SJSA1 (cell line): Measurements from ENCODE around the gene WDR37. TPM values are rescaled to one million over a fixed set of nuclear protein-coding genes. Genes with fewer than 3 reads are reported as not detected.
"Not testable (repeated sequence)": the region's sequence is repeated elsewhere in the genome, so short reads cannot be mapped to it uniquely, and the experiment has no call there.

Experiments
- DNase-seq, 2 experiments: peaks; one replicate each; pipeline ENCODE4 v3.0.0-alpha.2; 2015 to 2020; ENCODE audit warnings: low spot score in 2 of 2, low read depth in 1 of 2
- H3K27ac ChIP-seq: fragments of 250-450 bp; sonication (Bioruptor Pico); 2 replicates; pipeline ENCODE4 v1.5.1; 2020; ENCODE audit warnings: mild to moderate bottlenecking, moderate library complexity
- H3K27me3 ChIP-seq: fragments of 250-450 bp; sonication (Bioruptor Pico); replicated peaks from 2 replicates; pipeline ENCODE4 v1.5.1; 2020; ENCODE audit warnings: mild to moderate bottlenecking, moderate library complexity
- H3K36me3 ChIP-seq: fragments of 250-450 bp; sonication (Bioruptor Pico); 2 replicates; pipeline ENCODE4 v1.5.1; 2020; ENCODE audit warnings: mild to moderate bottlenecking
- H3K4me1 ChIP-seq: fragments of 250-450 bp; sonication (Bioruptor Pico); replicated peaks from 2 replicates; pipeline ENCODE4 v1.6.1; 2021; ENCODE audit warnings: mild to moderate bottlenecking
- H3K4me3 ChIP-seq: fragments of 250-450 bp; sonication (Bioruptor Pico); 2 replicates; pipeline ENCODE4 v1.5.1; 2020; ENCODE audit warnings: mild to moderate bottlenecking
- H3K9me3 ChIP-seq: fragments of 250-450 bp; sonication (Bioruptor Pico); replicated peaks from 2 replicates; pipeline ENCODE4 v1.5.1; 2020; ENCODE audit warnings: mild to moderate bottlenecking
- total RNA-seq: library from RNA; depleted of rRNA; stranded (reverse); fragments of >200 nt; shearing (Covaris generic); gene quantifications from 2 replicates; pipeline ENCODE4 v1.2.3, GENCODE V29; 2014

WDR37 gene
- total RNA-seq, 1 experiment from 2014 or later = 8.1 TPM

- no peaks in the 10 kb centered on the region for H3K27me3 ChIP-seq
- peak overlapping the region; percentile 76 for H3K27ac ChIP-seq
- DNase-seq = peak; percentile 74 to 79
- no peaks in the 10 kb centered on the region for H3K9me3 ChIP-seq
- peaks cover 13% of the 10 kb centered on the region for H3K4me1 ChIP-seq
- H3K4me3 ChIP-seq = no peak overlapping the region
- H3K36me3 ChIP-seq = peaks cover 84% of the 10 kb centered on the region
These were observed 53.8 kb downstream of the WDR37 start for GRCh38 chr10:1109795-1110673.

- DNase-seq = no peak
- Histone ChIP-seq H3K27ac (peak overlapping the region; percentile 76), H3K4me3 (no peak overlapping the region), H3K27me3 (no peaks in the 10 kb centered on the region), H3K4me1 (peaks cover 13% of the 10 kb centered on the region), H3K36me3 (peaks cover 84% of the 10 kb centered on the region), H3K9me3 (no peaks in the 10 kb centered on the region)
These were observed 54.5 kb downstream of the WDR37 start for GRCh38 chr10:1110674-1111119.

- no peak for DNase-seq
- peaks cover 80% of the 10 kb centered on the region for H3K36me3 ChIP-seq
- no peaks in the 10 kb centered on the region for H3K27me3 ChIP-seq
- H3K4me1 ChIP-seq = peaks cover 13% of the 10 kb centered on the region
- H3K4me3 ChIP-seq = no peak overlapping the region
- no peak overlapping the region for H3K27ac ChIP-seq
- H3K9me3 ChIP-seq = no peaks in the 10 kb centered on the region
These were observed 58.1 kb downstream of the WDR37 start for GRCh38 chr10:1114315-1114714.

GRCh38 chr10:1114719-1115606 lies 58.8 kb downstream of the WDR37 start:
- Histone ChIP-seq H3K4me3 (no peak overlapping the region), H3K9me3 (no peaks in the 10 kb centered on the region), H3K4me1 (peaks cover 10% of the 10 kb centered on the region), H3K36me3 (peaks cover 75% of the 10 kb centered on the region), H3K27me3 (no peaks in the 10 kb centered on the region), H3K27ac (no peak overlapping the region)
- no peak for DNase-seq

- H3K36me3 ChIP-seq = peaks cover 72% of the 10 kb centered on the region
- no peaks in the 10 kb centered on the region for H3K9me3 ChIP-seq
- no peak overlapping the region for H3K27ac ChIP-seq
- H3K4me3 ChIP-seq = no peak overlapping the region
- no peaks in the 10 kb centered on the region for H3K27me3 ChIP-seq
- H3K4me1 ChIP-seq = peaks cover 3% of the 10 kb centered on the region
- DNase-seq = peak in 1 of 2 experiments; percentile 30
These were observed 59.4 kb downstream of the WDR37 start for GRCh38 chr10:1115607-1115955.

DNA sequence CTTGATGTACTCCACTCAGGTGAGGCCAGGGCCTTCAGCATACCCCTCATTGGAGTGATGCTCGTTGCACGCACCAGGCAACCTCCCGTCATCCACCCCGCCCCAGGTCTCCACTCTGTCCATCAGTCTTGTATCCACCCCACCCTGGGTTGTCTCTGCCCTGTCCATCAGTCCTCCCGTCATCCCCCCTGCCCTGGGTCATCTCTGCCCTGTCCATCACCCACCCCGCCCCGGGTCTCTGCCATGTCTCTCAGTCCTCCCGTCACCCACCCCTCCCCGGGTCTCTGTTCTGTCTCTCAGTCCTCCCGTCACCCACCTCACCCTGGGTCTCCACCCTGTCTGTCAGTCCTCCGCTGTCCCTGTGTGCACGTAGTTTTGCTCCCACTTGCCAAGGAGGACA lies 59.9 kb downstream of the WDR37 start:
- DNase-seq = peak in 1 of 2 experiments; percentile 39
- no peak overlapping the region for H3K4me3 ChIP-seq
- H3K4me1 ChIP-seq = no peaks in the 10 kb centered on the region
- no peaks in the 10 kb centered on the region for H3K27me3 ChIP-seq
- peaks cover 72% of the 10 kb centered on the region for H3K36me3 ChIP-seq
- no peaks in the 10 kb centered on the region for H3K9me3 ChIP-seq
- no peak overlapping the region for H3K27ac ChIP-seq

- Histone ChIP-seq H3K9me3 (no peaks in the 10 kb centered on the region), H3K4me1 (no peaks in the 10 kb centered on the region), H3K36me3 (peaks cover 74% of the 10 kb centered on the region), H3K27me3 (no peaks in the 10 kb centered on the region), H3K27ac (no peak overlapping the region), H3K4me3 (no peak overlapping the region)
- DNase-seq = peak in 1 of 2 experiments; percentile 31
These were observed 60.6 kb downstream of the WDR37 start for GRCh38 chr10:1116696-1117280.

GRCh38 chr10:1117651-1118050 lies 61.5 kb downstream of the WDR37 start:
- Histone ChIP-seq H3K4me1 (no peaks in the 10 kb centered on the region), H3K4me3 (no peak overlapping the region), H3K27me3 (no peaks in the 10 kb centered on the region), H3K9me3 (no peaks in the 10 kb centered on the region), H3K27ac (no peak overlapping the region), H3K36me3 (peaks cover 74% of the 10 kb centered on the region)
- peak in 1 of 2 experiments; percentile 19 for DNase-seq

GRCh38 chr10:1118318-1118717 lies 62.1 kb downstream of the WDR37 start:
- not testable (repeated sequence) for H3K4me1 ChIP-seq, H3K9me3 ChIP-seq, H3K27me3 ChIP-seq, H3K27ac ChIP-seq, H3K4me3 ChIP-seq
- H3K36me3 ChIP-seq = peaks cover 70% of the 10 kb centered on the region
- peak in 1 of 2 experiments; percentile 16 for DNase-seq

DNA sequence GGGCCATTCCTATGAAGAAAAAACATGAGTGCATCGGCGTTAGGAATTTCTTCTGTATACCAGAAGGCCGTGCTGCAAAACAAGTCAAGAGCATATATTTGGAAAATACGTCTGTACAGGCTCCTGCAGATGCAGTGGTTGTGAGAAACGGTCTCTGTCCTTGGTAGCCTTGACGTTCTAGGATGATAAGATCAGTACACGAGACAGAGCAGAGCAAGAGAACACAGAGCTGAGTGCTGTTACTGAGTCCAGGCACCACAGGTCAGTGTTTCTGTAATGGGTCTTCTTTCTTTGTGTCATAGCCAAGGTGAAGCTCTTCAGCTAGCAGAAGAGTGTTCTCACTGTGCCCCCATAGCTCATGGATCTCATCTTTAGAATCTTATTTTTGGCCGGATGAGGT lies 62.8 kb downstream of the WDR37 start:
- Histone ChIP-seq H3K36me3 (peaks cover 73% of the 10 kb centered on the region), H3K9me3 (no peaks in the 10 kb centered on the region)

GRCh38 chr10:1119501-1119900 lies 63.3 kb downstream of the WDR37 start:
- no peaks in the 10 kb centered on the region for H3K4me1 ChIP-seq
- no peak overlapping the region for H3K27ac ChIP-seq
- no peak overlapping the region for H3K4me3 ChIP-seq
- peaks cover 73% of the 10 kb centered on the region for H3K36me3 ChIP-seq
- peak in 1 of 2 experiments; percentile 28 for DNase-seq
- no peaks in the 10 kb centered on the region for H3K9me3 ChIP-seq
- no peaks in the 10 kb centered on the region for H3K27me3 ChIP-seq

More for the DNA sequence above, 62.8 kb downstream of the WDR37 start:
- Histone ChIP-seq H3K4me3 (no peak overlapping the region), H3K27ac (no peak overlapping the region), H3K27me3 (no peaks in the 10 kb centered on the region), H3K4me1 (no peaks in the 10 kb centered on the region)
- peak in 1 of 2 experiments; percentile 17 for DNase-seq

DNA sequence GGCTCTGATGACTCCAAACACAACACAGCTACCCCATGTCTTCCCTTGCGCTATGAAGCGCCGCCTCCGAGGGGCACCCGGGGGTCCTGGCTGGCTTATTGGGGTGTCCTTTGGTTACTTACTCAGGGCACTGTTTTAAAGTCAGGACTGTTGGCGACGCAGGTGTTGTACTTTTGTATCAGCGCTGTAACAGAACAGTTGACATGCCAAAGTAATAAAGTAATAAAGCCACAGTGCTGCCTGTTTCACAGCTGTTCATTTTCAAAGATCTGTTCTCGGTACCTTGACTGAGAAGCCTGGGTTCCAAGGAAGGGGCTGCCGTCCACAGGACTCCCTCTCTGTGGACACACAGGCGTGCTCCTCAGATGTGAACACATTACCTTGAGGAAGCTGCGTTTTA lies 64.1 kb downstream of the WDR37 start:
- no peaks in the 10 kb centered on the region for H3K27me3 ChIP-seq
- no peak overlapping the region for H3K27ac ChIP-seq
- H3K4me3 ChIP-seq = no peak overlapping the region
- no peaks in the 10 kb centered on the region for H3K9me3 ChIP-seq
- peak in 1 of 2 experiments; percentile 25 for DNase-seq
- no peaks in the 10 kb centered on the region for H3K4me1 ChIP-seq
- peaks cover 71% of the 10 kb centered on the region for H3K36me3 ChIP-seq

- H3K36me3 ChIP-seq = peaks cover 71% of the 10 kb centered on the region
- H3K4me3 ChIP-seq = no peak overlapping the region
- peak in 1 of 2 experiments; percentile 37 for DNase-seq
- H3K27me3 ChIP-seq = no peaks in the 10 kb centered on the region
- H3K4me1 ChIP-seq = no peaks in the 10 kb centered on the region
- no peak overlapping the region for H3K27ac ChIP-seq
- no peaks in the 10 kb centered on the region for H3K9me3 ChIP-seq
These were observed 64.6 kb downstream of the WDR37 start for GRCh38 chr10:1120801-1121211.
